K562 (cell line): Measurements from ENCODE around the gene RCSD1. TPM values are rescaled to one million over a fixed set of nuclear protein-coding genes. Genes with fewer than 3 reads are reported as not detected.
A peak's percentile ranks its signal among the peaks of the same experiment; 100 is the strongest.

ENCODE experiments used
- ATAC-seq: fragments of 200-7000 bp; cut with Tn5 transposase; 3 replicates; pipeline ENCODE4 v1.9.1; 2020; ENCODE audit warnings: moderate library complexity
- BruUV-seq: library from RNA; stranded (reverse); fragments of 400-500 nt; replicated peaks from 2 replicates; lab custom pipeline; 2021; lab: Mats Ljungman, UMichigan
- CTCF ChIA-PET: fragments of 300-600 bp; formaldehyde crosslinking; extraction: SDS; loops from one replicate; lab custom pipeline; 2021; ENCODE audit warnings: low intra/inter-chr PET ratio; lab: Yijun Ruan, JAX
- POLR2A ChIA-PET: fragments of 300-600, 350-650 bp; sonication (Branson Sonifier 250); formaldehyde crosslinking; extraction: SDS; loops from one replicate; lab custom pipeline; 2021; ENCODE audit warnings: antibody characterized with exemption, inconsistent platforms; lab: Yijun Ruan, JAX
- DNase-seq, 4 experiments: peaks; one replicate each; pipeline versions ENCODE4 v3.0.0 to v3.0.0-alpha.2; 2011 to 2018; ENCODE audit warnings: low spot score in 3 of 4, mixed read lengths in 3 of 4; ENCODE audit errors: extremely low read depth in 1 of 4
- FAIRE-seq: peaks from 2 replicates; lab custom pipeline; 2011; peaks lifted over from hg19 to GRCh38; lab: Jason Lieb, UNC
- H2AFZ ChIP-seq: 2 replicates; pipeline ENCODE4 v1.6.0; 2011; ENCODE audit warnings: low read depth, low read length, control low read depth, inconsistent platforms
- H3K27ac ChIP-seq: fragments of 200-600 bp; 3 replicates; pipeline ENCODE4 v1.8.0; 2011; ENCODE audit warnings: low read depth, mild to moderate bottlenecking, control low read depth, inconsistent platforms, low read length, moderate library complexity, mixed read lengths; ENCODE audit errors: extremely low read depth
- H3K27me3 ChIP-seq, 2 experiments: fragments of 300-600 bp in 1 of 2; 2 replicates in 1 of 2; 3 replicates in 1 of 2; pipeline versions ENCODE4 v1.6.0 to v1.8.0; 2011; ENCODE audit warnings: inconsistent platforms in 2 of 2, low read length in 2 of 2, mild to moderate bottlenecking in 1 of 2, mixed read lengths in 1 of 2, moderate library complexity in 1 of 2; ENCODE audit not compliant: control insufficient read depth in 2 of 2, insufficient read depth in 2 of 2
- H3K36me3 ChIP-seq: fragments of 300-600 bp; 3 replicates; pipeline ENCODE4 v1.8.0; 2011; ENCODE audit warnings: mild to moderate bottlenecking, low read length, inconsistent platforms; ENCODE audit not compliant: control insufficient read depth, insufficient read depth
- H3K4me1 ChIP-seq, 2 experiments: fragments of 200-600 bp in 1 of 2; replicated peaks in 1 of 2; 2 replicates in 1 of 2; 3 replicates in 1 of 2; pipeline versions ENCODE4 v1.5.1 to v1.8.0; 2011; ENCODE audit warnings: inconsistent platforms in 2 of 2, low read length in 2 of 2, mild to moderate bottlenecking in 1 of 2, mixed read lengths in 1 of 2, moderate library complexity in 1 of 2; ENCODE audit not compliant: control insufficient read depth in 2 of 2, insufficient read depth in 2 of 2
- H3K4me2 ChIP-seq: 2 replicates; pipeline ENCODE4 v1.6.1; 2011; ENCODE audit warnings: low read length, control low read depth, inconsistent platforms, mixed read lengths; ENCODE audit not compliant: insufficient read depth
- H3K4me3 ChIP-seq: fragments of 200-600 bp; sonication (generic), shearing (Covaris generic); 2 replicates; pipeline ENCODE4 v1.5.1; 2016; ENCODE audit warnings: control low read depth, inconsistent platforms
- H3K79me2 ChIP-seq: fragments of 200-600 bp; 3 replicates; pipeline ENCODE4 v1.8.0; 2011; ENCODE audit warnings: low read length, inconsistent platforms; ENCODE audit not compliant: control insufficient read depth, insufficient read depth
- H3K9ac ChIP-seq, 2 experiments: 2 replicates each; pipeline versions ENCODE4 v1.6.0 to v1.6.1; 2011; ENCODE audit warnings: low read depth in 2 of 2, low read length in 2 of 2, control low read depth in 1 of 2, inconsistent platforms in 1 of 2, mild to moderate bottlenecking in 1 of 2, mixed read lengths in 1 of 2; ENCODE audit not compliant: insufficient read depth in 1 of 2
- H3K9me1 ChIP-seq: one replicate; pipeline ENCODE4 v1.6.0; 2011; ENCODE audit warnings: inconsistent platforms, mild to moderate bottlenecking, low read length, moderate library complexity; ENCODE audit not compliant: control insufficient read depth, insufficient read depth
- H3K9me3 ChIP-seq: replicated peaks from 2 replicates; pipeline ENCODE4 v1.5.1; 2011; ENCODE audit warnings: low read depth, low read length, inconsistent platforms; ENCODE audit not compliant: control insufficient read depth, insufficient read depth
- H4K20me1 ChIP-seq: replicated peaks from 2 replicates; pipeline ENCODE4 v1.6.1; 2011; ENCODE audit warnings: low read length, inconsistent platforms, mixed read lengths; ENCODE audit not compliant: control insufficient read depth, insufficient read depth
- CCAR2 ChIP-seq: fragments of 200-400 bp; formaldehyde crosslinking; IDR thresholded peaks from 2 replicates; pipeline ENCODE4 v1.6.1; 2017; ENCODE audit warnings: mild to moderate bottlenecking, low read depth, low read length
- CHD2 ChIP-seq: IDR thresholded peaks from 2 replicates; pipeline ENCODE4 v1.6.1; 2011; ENCODE audit warnings: low read depth, low read length
- CXXC5 ChIP-seq: fragments of 250-450 bp; sonication (Bioruptor Pico); IDR thresholded peaks from 2 replicates; pipeline ENCODE4 v1.8.0; 2022; ENCODE audit warnings: inconsistent platforms, mild to moderate bottlenecking, moderate library complexity
- GATA2 ChIP-seq: sonication (generic); formaldehyde crosslinking; IDR thresholded peaks from 2 replicates; pipeline ENCODE4 v1.4.0; 2020; ENCODE audit warnings: mild to moderate bottlenecking, missing genetic modification reagents
- HDAC1 ChIP-seq, 2 experiments: fragments of 450-650 bp; IDR thresholded peaks; 2 replicates each; pipeline ENCODE4 v1.6.1; 2016 to 2017; ENCODE audit warnings: inconsistent platforms in 1 of 2, mild to moderate bottlenecking in 1 of 2, moderate library complexity in 1 of 2
- KDM1A ChIP-seq, 2 experiments: fragments of 450-650 bp; IDR thresholded peaks; 2 replicates each; pipeline ENCODE4 v1.6.1; 2016; ENCODE audit warnings: mild to moderate bottlenecking in 2 of 2
- MYC ChIP-seq, 2 experiments: fragments of 250-450 bp in 1 of 2; sonication (Bioruptor Pico) in 1 of 2; IDR thresholded peaks; 2 replicates each; pipeline versions ENCODE4 v1.5.1 to v1.6.1; 2012 to 2021; ENCODE audit warnings: low read depth in 2 of 2, borderline replicate concordance in 1 of 2, improper control_type of control experiment in 1 of 2, low read length in 1 of 2, mild to moderate bottlenecking in 1 of 2, moderate library complexity in 1 of 2
- NFXL1 ChIP-seq: fragments of 450-650 bp; formaldehyde crosslinking; IDR thresholded peaks from 2 replicates; pipeline ENCODE4 v1.4.0; 2021; ENCODE audit warnings: mild to moderate bottlenecking
- PHB ChIP-seq: fragments of 250-450 bp; sonication (Bioruptor Pico); IDR thresholded peaks from 2 replicates; pipeline ENCODE4 v1.5.0; 2021
- PREB ChIP-seq: sonication (generic); formaldehyde crosslinking; IDR thresholded peaks from 2 replicates; pipeline ENCODE4 v1.8.1; 2023; ENCODE audit warnings: mild to moderate bottlenecking, missing genetic modification reagents
- RAD51 ChIP-seq: fragments of 450-650 bp; IDR thresholded peaks from 2 replicates; pipeline ENCODE4 v1.7.1; 2016; ENCODE audit warnings: low read depth, mild to moderate bottlenecking, borderline replicate concordance
- TCF7 ChIP-seq: sonication (generic); IDR thresholded peaks from 2 replicates; pipeline ENCODE4 v1.6.1; 2016; ENCODE audit warnings: antibody characterized with exemption, borderline replicate concordance
- TOE1 ChIP-seq, 2 experiments: fragments of 450-650 bp in 1 of 2; sonication (generic) in 1 of 2; formaldehyde crosslinking in 1 of 2; IDR thresholded peaks; 2 replicates each; pipeline versions ENCODE4 v1.7.1 to v1.8.0; 2016 to 2022; ENCODE audit warnings: borderline replicate concordance in 2 of 2, mild to moderate bottlenecking in 2 of 2, antibody characterized with exemption in 1 of 2, inconsistent platforms in 1 of 2, low read depth in 1 of 2, missing genetic modification reagents in 1 of 2, moderate library complexity in 1 of 2
- USF1 ChIP-seq: sonication (generic); formaldehyde crosslinking; IDR thresholded peaks from 2 replicates; pipeline ENCODE4 v1.9.0; 2022; ENCODE audit warnings: mild to moderate bottlenecking, missing genetic modification reagents
- USF2 ChIP-seq: sonication (generic); formaldehyde crosslinking; IDR thresholded peaks from 2 replicates; pipeline ENCODE4 v1.5.0; 2020; ENCODE audit warnings: missing genetic modification reagents
- ZNF3 ChIP-seq: fragments of 250-450 bp; sonication (Bioruptor Pico); IDR thresholded peaks from 2 replicates; pipeline ENCODE4 v1.5.0; 2021; ENCODE audit warnings: mild to moderate bottlenecking, moderate library complexity
- WGBS: fragments of 100-300 bp; shearing (Covaris generic); methylation state at CpG from one replicate; pipeline ENCODE4 v1.1.6; 2016; ENCODE audit warnings: low coverage, mixed read lengths; ENCODE audit not compliant: insufficient coverage; ENCODE audit errors: missing lambda C conversion rate; 5-methylcytosine and 5-hydroxymethylcytosine counted together
- in situ Hi-C: fragments of 300-500 bp; cut with MboI; formaldehyde crosslinking; loops from 4 replicates; pipeline ENCODE4 v1.15.0; 2018; ENCODE audit warnings: inconsistent platforms, mixed read lengths
- intact Hi-C: fragments of 100-400 bp; cut with micrococcal nuclease; formaldehyde crosslinking; loops from 2 replicates; pipeline ENCODE4 v1.14.2; 2022
- polyA plus RNA-seq, 8 experiments: library from polyadenylated mRNA; depleted of rRNA in 4 of 8; stranded (reverse) in 5 of 8; unstranded in 3 of 8; fragments of >200 nt; fragmentation: Nextera tagmentation in 2 of 8; fragmentation: Illumina TruSeq in 1 of 8; extraction: Ambion mirVana in 2 of 8; extraction: Trizol in 1 of 8; gene quantifications; 2 replicates each; pipeline versions ENCODE4 v1.2.1 to v1.2.3, GENCODE V29; 2011 to 2014; ENCODE audit warnings: inconsistent platforms in 1 of 8, missing spikeins in 1 of 8
- total RNA-seq, 7 experiments: library from RNA; depleted of rRNA in 6 of 7; stranded (reverse); fragments of >200 nt in 6 of 7; fragmentation: Illumina TruSeq in 2 of 7; extraction: Trizol in 2 of 7; gene quantifications; 2 replicates each; pipeline versions ENCODE4 v1.2.1 to v1.2.3, GENCODE V29; 2011 to 2021; ENCODE audit warnings: low replicate concordance in 1 of 7

Gene RCSD1
- total and polyA plus RNA-seq, 9 of the 15 experiments (the other 6 are each of a cell fraction or from before 2014, with no cell fraction given) = 7.8 to 69.8 (median 45.3) TPM

- BruUV-seq = no TSS peak
- Histone ChIP-seq H3K9ac (peak overlapping the region in 1 of 2 experiments; percentile 39; a peak in 1 of 4 replicates), H3K9me3 (no peaks in the 10 kb centered on the region), H3K9me1 (no peaks in the 10 kb centered on the region), H3K36me3 (peaks cover 33% of the 10 kb centered on the region), H3K4me2 (no peak overlapping the region), H3K4me1 (peaks cover 20 to 24% of the 10 kb centered on the region in 2 experiments), H3K4me3 (no peak overlapping the region), H3K27ac (no peak overlapping the region), H3K27me3 (no peaks in the 10 kb centered on the region), H4K20me1 (peaks cover 8% of the 10 kb centered on the region), H3K79me2 (peaks cover 20% of the 10 kb centered on the region; the same call in 2 of the 3 replicates), H2AFZ (no peak overlapping the region)
- 0 out of 2 replicates have a peak, but pooled peaks have one; percentile 20 for TF ChIP-seq GATA2
- TF ChIP-seq TOE1 (IDR thresholded peaks at IDR 0.05; ENCODE audit: borderline replicate concordance) = 0 out of 2 replicates have a peak, but pooled peaks have one; percentile 2
- TF ChIP-seq TOE1 (CRISPR knock-in tag; IDR thresholded peaks at IDR 0.05; ENCODE audit: borderline replicate concordance, low read depth) = no peak
- TF ChIP-seq HDAC1 (IDR thresholded peaks at IDR 0.05) = 0 out of 4 replicates have a peak, but pooled peaks of 1 of the 2 experiments have one; percentile 11
- TF ChIP-seq RAD51 = peak; percentile 47; the same call in 1 of the 2 replicates
- TF ChIP-seq ZNF3 (CRISPR knock-in tag) = no peak
- no peak for TF ChIP-seq CHD2
- TF ChIP-seq USF2 (CRISPR knock-in tag) = peak; percentile 70
- TF ChIP-seq PREB (CRISPR knock-in tag) = no peak
- no peak for TF ChIP-seq PHB (CRISPR knock-in tag)
- no peak for TF ChIP-seq CCAR2
- TF ChIP-seq KDM1A (IDR thresholded peaks at IDR 0.05) = peak in 1 of 2 experiments; percentile 18; a peak in 1 of 4 replicates
- TF ChIP-seq USF1 (CRISPR knock-in tag) = peak; percentile 51; the same call in 1 of the 2 replicates
- TF ChIP-seq NFXL1 (CRISPR knock-in tag) = no peak
- TF ChIP-seq CXXC5 = peak; percentile 28; the same call in 1 of the 2 replicates
- TF ChIP-seq TCF7 = no peak
- 0 out of 2 replicates have a peak, but pooled peaks have one; percentile 42 for TF ChIP-seq MYC (IDR thresholded peaks at IDR 0.05; ENCODE audit: low read depth, low read length)
- TF ChIP-seq MYC (CRISPR knock-in tag; IDR thresholded peaks at IDR 0.05; ENCODE audit: borderline replicate concordance, low read depth) = no peak
- ATAC-seq (no peak; the same call in 2 of the 3 replicates), FAIRE-seq (no peak), DNase-seq (peak in 2 of 4 experiments; percentile 54 to 56)
- intact Hi-C loops = no loop called here
- ChIA-PET CTCF (no interaction called here), POLR2A (interaction anchor here (0.9 to 1.0 kb wide), 2 partner anchors 13 to 95 kb away, joined by 3 to 5 read pairs; no protein-coding TSS in a partner anchor)
- WGBS = 54% methylated on average over 3 of the region's 3 CpGs
- in situ Hi-C loops = no loop called here
Observed at GRCh38 chr1:167659450-167659849, 29.4 kb downstream of the RCSD1 start.
